ENCODE data around the gene LDHAL6B. TPM values are rescaled to one million over a fixed set of nuclear protein-coding genes. Genes with fewer than 3 reads are reported as not detected.

The LDHAL6B gene
- polyA plus RNA-seq, 1 of the 3 experiments (the other 2 are of a cell fraction) = not detected

DNA sequence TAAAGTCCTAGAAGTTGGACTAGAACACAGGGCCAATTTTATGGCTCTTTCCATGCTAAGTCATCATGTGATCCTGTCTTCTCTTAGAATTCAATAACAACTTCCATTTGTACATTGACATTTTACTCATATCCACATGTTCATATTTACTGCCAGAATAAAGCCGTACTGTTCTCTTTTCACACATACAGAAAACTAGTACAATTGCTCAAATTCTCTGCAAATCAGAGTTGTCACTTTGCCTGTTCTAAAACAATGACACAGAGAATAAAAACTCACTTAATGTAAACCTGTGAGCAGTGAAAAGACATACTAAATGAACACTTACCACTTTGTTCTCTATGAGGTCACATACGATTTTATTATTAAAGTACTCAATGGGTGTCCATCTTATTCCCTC lies 3.5 kb downstream of the LDHAL6B start:
- H3K4me1 ChIP-seq (ENCODE audit: control insufficient read depth in 1 of 2, insufficient read depth in 2 of 2, low read depth in 1 of 2, low read length in 1 of 2) = no peaks in the 10 kb centered on the region
- H2AFZ ChIP-seq (ENCODE audit: low read depth) = no peak overlapping the region
- H4K20me1 ChIP-seq (ENCODE audit: insufficient read depth) = no peaks in the 10 kb centered on the region
- ChIA-PET CTCF (interaction anchor here (0.7 kb wide), 1 partner anchor 12 kb away, joined by 5 read pairs; no protein-coding TSS in a partner anchor), POLR2A (no interaction called here)
- H3K36me3 ChIP-seq (replicated peaks in 1 of 2; ENCODE audit: control insufficient read depth in 1 of 2, insufficient read depth in 2 of 2, low read length in 1 of 2) = peaks cover 28 to 43% of the 10 kb centered on the region in 2 experiments
- no peak overlapping the region for H3K4me2 ChIP-seq
- H3K27me3 ChIP-seq (ENCODE audit: insufficient read depth) = no peaks in the 10 kb centered on the region
- no peak for DNase-seq
- 97% methylated on average over 2 of the region's 2 CpGs for WGBS (ENCODE audit: low lambda C conversion rate)
- H3K27ac ChIP-seq (ENCODE audit: low read depth in 2 of 2, low read length in 1 of 2) = no peak overlapping the region
- H3K4me3 ChIP-seq (ENCODE audit: low read depth in 2 of 2, low read length in 1 of 2) = no peak overlapping the region
- H3F3A ChIP-seq (replicated peaks; ENCODE audit: insufficient read depth) = peaks cover 5% of the 10 kb centered on the region
- no peaks in the 10 kb centered on the region for H3K9me3 ChIP-seq
- H3K9ac ChIP-seq = no peak overlapping the region
- no peaks in the 10 kb centered on the region for H3K79me2 ChIP-seq (ENCODE audit: insufficient read depth)
- no peak for TF ChIP-seq RXRA (IDR thresholded peaks at IDR 0.05; ENCODE audit: borderline replicate concordance, low read depth)
- TF ChIP-seq YY1 (IDR thresholded peaks at IDR 0.05; ENCODE audit: low read depth) = no peak
- no peak for TF ChIP-seq PBX3 (IDR thresholded peaks at IDR 0.05)
- no peak for TF ChIP-seq MEF2A (IDR thresholded peaks at IDR 0.05; ENCODE audit: borderline replicate concordance, low read depth)
- TF ChIP-seq TAF1 (IDR thresholded peaks at IDR 0.05; ENCODE audit: borderline replicate concordance, low read depth, low read length) = no peak
- TF ChIP-seq GABPA (IDR thresholded peaks at IDR 0.05; ENCODE audit: low read depth) = no peak
- no peak for TF ChIP-seq NRF1 (IDR thresholded peaks at IDR 0.05; ENCODE audit: low read depth, low read length)
- no peak for TF ChIP-seq RAD21 (IDR thresholded peaks at IDR 0.05; ENCODE audit: low read length)
- TF ChIP-seq, protein P1, sequence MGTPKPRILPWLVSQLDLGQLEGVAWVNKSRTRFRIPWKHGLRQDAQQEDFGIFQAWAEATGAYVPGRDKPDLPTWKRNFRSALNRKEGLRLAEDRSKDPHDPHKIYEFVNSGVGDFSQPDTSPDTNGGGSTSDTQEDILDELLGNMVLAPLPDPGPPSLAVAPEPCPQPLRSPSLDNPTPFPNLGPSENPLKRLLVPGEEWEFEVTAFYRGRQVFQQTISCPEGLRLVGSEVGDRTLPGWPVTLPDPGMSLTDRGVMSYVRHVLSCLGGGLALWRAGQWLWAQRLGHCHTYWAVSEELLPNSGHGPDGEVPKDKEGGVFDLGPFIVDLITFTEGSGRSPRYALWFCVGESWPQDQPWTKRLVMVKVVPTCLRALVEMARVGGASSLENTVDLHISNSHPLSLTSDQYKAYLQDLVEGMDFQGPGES (IDR thresholded peaks at IDR 0.05; ENCODE audit: low read depth, low read length) = no peak
- TF ChIP-seq FOXJ3 (CRISPR knock-in tag; IDR thresholded peaks at IDR 0.05) = no peak
- TF ChIP-seq POLR2AphosphoS5 (IDR thresholded peaks at IDR 0.05; ENCODE audit: low read depth, low read length) = no peak
- no peak for TF ChIP-seq SMC3 (IDR thresholded peaks at IDR 0.05; ENCODE audit: low read depth, low read length)
- no peak for TF ChIP-seq TEAD4 (IDR thresholded peaks at IDR 0.05; ENCODE audit: borderline replicate concordance, insufficient read depth)
- TF ChIP-seq EZH2phosphoT487 (IDR thresholded peaks at IDR 0.05; ENCODE audit: borderline replicate concordance, low read depth) = no peak
- TF ChIP-seq CHD2 (IDR thresholded peaks at IDR 0.05; ENCODE audit: low read length, partially characterized antibody) = no peak
- no peak for TF ChIP-seq ELF1 (IDR thresholded peaks at IDR 0.05)
- no peak for TF ChIP-seq MXI1 (IDR thresholded peaks at IDR 0.05; ENCODE audit: low read depth, low read length)
- no peaks in the 10 kb centered on the region for H3K9me2 ChIP-seq

GRCh38 chr15:59216911-59217310 lies 10.3 kb downstream of the LDHAL6B start:
- Histone ChIP-seq H3K9ac (no peak overlapping the region), H4K20me1 (ENCODE audit: insufficient read depth) (no peaks in the 10 kb centered on the region), H3K27me3 (ENCODE audit: insufficient read depth) (no peaks in the 10 kb centered on the region), H3K9me2 (no peaks in the 10 kb centered on the region), H3K4me1 (ENCODE audit: control insufficient read depth in 1 of 2, insufficient read depth in 2 of 2, low read depth in 1 of 2, low read length in 1 of 2) (peaks cover 0 to 4% of the 10 kb centered on the region in 2 experiments; a peak in 1 of 4 replicates), H3K79me2 (ENCODE audit: insufficient read depth) (no peaks in the 10 kb centered on the region), H3K36me3 (replicated peaks in 1 of 2; ENCODE audit: control insufficient read depth in 1 of 2, insufficient read depth in 2 of 2, low read length in 1 of 2) (peaks cover 6 to 33% of the 10 kb centered on the region in 2 experiments), H3F3A (replicated peaks; ENCODE audit: insufficient read depth) (no peaks in the 10 kb centered on the region), H3K27ac (ENCODE audit: low read depth in 2 of 2, low read length in 1 of 2) (no peak overlapping the region), H2AFZ (ENCODE audit: low read depth) (no peak overlapping the region), H3K9me3 (no peaks in the 10 kb centered on the region), H3K4me3 (ENCODE audit: low read depth in 2 of 2, low read length in 1 of 2) (no peak overlapping the region), H3K4me2 (no peak overlapping the region)
- WGBS (ENCODE audit: low lambda C conversion rate) = 97% methylated on average over 5 of the region's 5 CpGs
- CTCF ChIA-PET = interaction anchor here (1.3 to 1.5 kb wide), 2 partner anchors 18 to 30 kb away, joined by 4 read pairs; no protein-coding TSS in a partner anchor
- POLR2A ChIA-PET = no interaction called here
- DNase-seq = no peak
- TF ChIP-seq NRF1 (IDR thresholded peaks at IDR 0.05; ENCODE audit: low read depth, low read length) (no peak), FOXM1 (IDR thresholded peaks at IDR 0.05; ENCODE audit: low read depth) (no peak), MXI1 (IDR thresholded peaks at IDR 0.05; ENCODE audit: low read depth, low read length) (no peak), CTCF (IDR thresholded peaks at IDR 0.05) (no peak), MAX (IDR thresholded peaks at IDR 0.05; ENCODE audit: low read depth) (no peak), SMC3 (IDR thresholded peaks at IDR 0.05; ENCODE audit: low read depth, low read length) (no peak), EZH2phosphoT487 (IDR thresholded peaks at IDR 0.05; ENCODE audit: borderline replicate concordance, low read depth) (no peak), RAD21 (IDR thresholded peaks at IDR 0.05; ENCODE audit: low read length) (no peak), POLR2AphosphoS5 (IDR thresholded peaks at IDR 0.05; ENCODE audit: low read depth, low read length) (no peak)
- TF ChIP-seq, protein P2, sequence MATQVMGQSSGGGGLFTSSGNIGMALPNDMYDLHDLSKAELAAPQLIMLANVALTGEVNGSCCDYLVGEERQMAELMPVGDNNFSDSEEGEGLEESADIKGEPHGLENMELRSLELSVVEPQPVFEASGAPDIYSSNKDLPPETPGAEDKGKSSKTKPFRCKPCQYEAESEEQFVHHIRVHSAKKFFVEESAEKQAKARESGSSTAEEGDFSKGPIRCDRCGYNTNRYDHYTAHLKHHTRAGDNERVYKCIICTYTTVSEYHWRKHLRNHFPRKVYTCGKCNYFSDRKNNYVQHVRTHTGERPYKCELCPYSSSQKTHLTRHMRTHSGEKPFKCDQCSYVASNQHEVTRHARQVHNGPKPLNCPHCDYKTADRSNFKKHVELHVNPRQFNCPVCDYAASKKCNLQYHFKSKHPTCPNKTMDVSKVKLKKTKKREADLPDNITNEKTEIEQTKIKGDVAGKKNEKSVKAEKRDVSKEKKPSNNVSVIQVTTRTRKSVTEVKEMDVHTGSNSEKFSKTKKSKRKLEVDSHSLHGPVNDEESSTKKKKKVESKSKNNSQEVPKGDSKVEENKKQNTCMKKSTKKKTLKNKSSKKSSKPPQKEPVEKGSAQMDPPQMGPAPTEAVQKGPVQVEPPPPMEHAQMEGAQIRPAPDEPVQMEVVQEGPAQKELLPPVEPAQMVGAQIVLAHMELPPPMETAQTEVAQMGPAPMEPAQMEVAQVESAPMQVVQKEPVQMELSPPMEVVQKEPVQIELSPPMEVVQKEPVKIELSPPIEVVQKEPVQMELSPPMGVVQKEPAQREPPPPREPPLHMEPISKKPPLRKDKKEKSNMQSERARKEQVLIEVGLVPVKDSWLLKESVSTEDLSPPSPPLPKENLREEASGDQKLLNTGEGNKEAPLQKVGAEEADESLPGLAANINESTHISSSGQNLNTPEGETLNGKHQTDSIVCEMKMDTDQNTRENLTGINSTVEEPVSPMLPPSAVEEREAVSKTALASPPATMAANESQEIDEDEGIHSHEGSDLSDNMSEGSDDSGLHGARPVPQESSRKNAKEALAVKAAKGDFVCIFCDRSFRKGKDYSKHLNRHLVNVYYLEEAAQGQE (IDR thresholded peaks at IDR 0.05; ENCODE audit: low read depth, low read length) = no peak
